NB4 (cell line): ENCODE results near the gene NUDT4B.
"Not testable (repeated sequence)": the region's sequence is repeated elsewhere in the genome, so short reads cannot be mapped to it uniquely, and the experiment has no call there.

Experiments
- CTCF ChIP-seq: IDR thresholded peaks from one replicate; pipeline ENCODE4 v1.5.1; 2012; ENCODE audit warnings: low read depth, low read length
- MYC ChIP-seq: IDR thresholded peaks from 2 replicates; pipeline ENCODE4 v1.6.1; 2011; ENCODE audit warnings: low read depth, low read length
- POLR2A ChIP-seq: IDR thresholded peaks from 2 replicates; pipeline ENCODE4 v1.6.1; 2011; ENCODE audit warnings: mild to moderate bottlenecking; ENCODE audit not compliant: insufficient read length; ENCODE audit errors: extremely low read depth
- TF ChIP-seq, protein P1 (sequence below): IDR thresholded peaks from 2 replicates; pipeline ENCODE4 v1.6.1; 2011; ENCODE audit warnings: low read depth, low read length

DNA sequence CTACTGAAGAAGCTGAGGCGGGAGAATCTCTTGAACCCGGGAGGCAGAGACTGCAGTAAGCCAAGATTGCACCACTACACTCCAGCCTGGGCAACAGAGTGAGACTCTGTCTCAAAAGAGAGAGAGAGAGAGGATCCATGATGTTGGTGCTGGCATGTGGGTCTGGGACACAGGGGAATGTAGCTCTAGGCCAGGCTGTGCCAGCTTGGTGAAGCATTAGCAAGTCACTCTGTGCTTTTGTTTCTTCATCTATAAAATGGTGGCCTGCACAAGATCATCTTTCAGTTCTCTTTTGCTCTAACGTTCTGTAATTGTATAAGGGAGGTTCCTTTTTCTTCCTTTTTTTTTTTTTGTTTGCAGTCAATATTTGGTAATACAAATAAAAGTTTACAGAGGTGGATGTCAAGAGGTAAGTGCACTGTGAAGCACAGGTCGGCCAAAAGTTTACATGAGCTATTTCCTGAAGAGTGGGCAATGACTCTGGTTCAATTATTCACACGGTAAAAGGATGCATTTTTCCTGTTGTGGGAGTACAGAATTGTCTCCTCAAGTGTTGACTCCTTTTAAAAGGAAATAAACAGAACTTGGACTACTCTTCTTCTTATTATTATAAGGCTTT, 44.5 kb upstream of the NUDT4B start:
- TF ChIP-seq CTCF, POLR2A, MYC: not testable (repeated sequence)
- TF ChIP-seq, protein P1, sequence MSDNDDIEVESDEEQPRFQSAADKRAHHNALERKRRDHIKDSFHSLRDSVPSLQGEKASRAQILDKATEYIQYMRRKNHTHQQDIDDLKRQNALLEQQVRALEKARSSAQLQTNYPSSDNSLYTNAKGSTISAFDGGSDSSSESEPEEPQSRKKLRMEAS, result not testable (repeated sequence)
